Fibroblast of the aortic adventitia (primary cell): Measurements from ENCODE around the gene NRCAM. TPM values are rescaled to one million over a fixed set of nuclear protein-coding genes. Genes with fewer than 3 reads are reported as not detected.
A peak's percentile ranks its signal among the peaks of the same experiment; 100 is the strongest.

Experiments
- DNase-seq: peaks from one replicate; pipeline ENCODE4 v3.0.0-alpha.2; 2010; ENCODE audit warnings: low read depth
- H3K4me3 ChIP-seq: 2 replicates; pipeline ENCODE4 v1.5.1; 2011; ENCODE audit warnings: low read depth, mild to moderate bottlenecking, control low read depth, low read length, moderate library complexity
- total RNA-seq: library from RNA; depleted of rRNA; stranded (reverse); fragments of >200 nt; gene quantifications from 2 replicates; pipeline ENCODE4 v1.2.3, GENCODE V29; 2012; ENCODE audit warnings: low replicate concordance
- TF ChIP-seq, protein P1 (sequence below): IDR thresholded peaks from 2 replicates; pipeline ENCODE4 v1.5.1; 2011; ENCODE audit warnings: mild to moderate bottlenecking, low read length, control low read depth, inconsistent platforms; ENCODE audit not compliant: insufficient read depth

NRCAM gene
- total RNA-seq, 1 donor = 2.3 TPM

DNA sequence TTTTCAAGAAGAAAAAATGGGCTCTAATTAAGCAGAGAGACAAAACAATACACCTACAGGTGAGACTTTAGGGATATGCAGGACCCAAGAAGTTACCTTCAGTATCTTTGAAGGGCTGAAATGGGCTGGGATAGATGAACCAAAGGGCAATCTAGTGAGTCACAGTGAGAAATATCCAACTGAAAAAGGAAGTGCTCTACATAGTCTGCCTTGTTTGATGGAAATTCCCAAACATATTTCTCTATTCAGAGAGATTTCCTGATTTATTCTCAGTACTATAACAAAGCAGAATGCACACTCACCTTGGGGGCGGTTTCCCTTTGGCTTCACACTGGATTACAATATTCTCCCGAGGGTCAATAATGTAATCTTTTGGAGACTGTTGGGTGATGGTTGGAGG, 222.0 kb downstream of the NRCAM start:
- no peak overlapping the region for H3K4me3 ChIP-seq
- peak; percentile 52 for DNase-seq
- TF ChIP-seq, protein P1, sequence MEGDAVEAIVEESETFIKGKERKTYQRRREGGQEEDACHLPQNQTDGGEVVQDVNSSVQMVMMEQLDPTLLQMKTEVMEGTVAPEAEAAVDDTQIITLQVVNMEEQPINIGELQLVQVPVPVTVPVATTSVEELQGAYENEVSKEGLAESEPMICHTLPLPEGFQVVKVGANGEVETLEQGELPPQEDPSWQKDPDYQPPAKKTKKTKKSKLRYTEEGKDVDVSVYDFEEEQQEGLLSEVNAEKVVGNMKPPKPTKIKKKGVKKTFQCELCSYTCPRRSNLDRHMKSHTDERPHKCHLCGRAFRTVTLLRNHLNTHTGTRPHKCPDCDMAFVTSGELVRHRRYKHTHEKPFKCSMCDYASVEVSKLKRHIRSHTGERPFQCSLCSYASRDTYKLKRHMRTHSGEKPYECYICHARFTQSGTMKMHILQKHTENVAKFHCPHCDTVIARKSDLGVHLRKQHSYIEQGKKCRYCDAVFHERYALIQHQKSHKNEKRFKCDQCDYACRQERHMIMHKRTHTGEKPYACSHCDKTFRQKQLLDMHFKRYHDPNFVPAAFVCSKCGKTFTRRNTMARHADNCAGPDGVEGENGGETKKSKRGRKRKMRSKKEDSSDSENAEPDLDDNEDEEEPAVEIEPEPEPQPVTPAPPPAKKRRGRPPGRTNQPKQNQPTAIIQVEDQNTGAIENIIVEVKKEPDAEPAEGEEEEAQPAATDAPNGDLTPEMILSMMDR = no peak

DNA sequence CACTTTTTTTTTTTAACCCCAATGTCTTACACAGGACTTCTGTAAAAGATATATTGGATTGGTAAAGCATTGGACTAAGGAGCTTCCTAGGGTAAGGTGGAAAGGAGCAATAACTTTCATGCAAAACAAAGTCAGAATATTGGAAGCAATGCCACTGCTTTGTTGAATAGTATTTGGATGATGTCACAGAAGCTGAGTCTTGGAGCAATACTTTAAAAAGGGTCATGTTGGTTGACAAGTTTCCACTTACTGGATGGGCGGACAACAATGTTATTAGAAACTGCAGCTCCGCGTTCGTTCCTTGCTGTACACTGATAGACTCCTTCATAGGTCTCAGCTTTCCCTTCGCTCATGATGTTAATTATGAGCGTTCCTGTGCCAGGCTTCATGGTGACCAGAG, 224.2 kb downstream of the NRCAM start:
- TF ChIP-seq, protein P1 = no peak
- no peak for DNase-seq

DNA sequence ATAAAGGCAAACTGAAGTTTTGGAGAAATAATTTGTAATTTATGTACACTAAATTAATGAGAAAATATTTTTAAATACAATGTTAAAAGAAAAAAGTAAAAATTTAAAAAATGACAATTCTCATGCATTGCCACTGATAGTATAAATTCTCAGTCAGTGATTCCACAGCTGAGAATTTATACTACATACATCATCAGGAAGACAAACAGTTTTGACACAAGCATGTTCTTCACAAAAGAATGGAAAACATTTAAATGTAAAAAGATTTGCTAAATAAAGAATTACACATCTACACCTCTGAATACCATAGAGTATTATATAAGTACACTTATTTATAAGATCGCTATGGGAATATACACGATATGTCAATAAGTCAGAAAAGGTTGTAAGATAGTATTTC, 225.0 kb downstream of the NRCAM start:
- no peak for DNase-seq
- H3K4me3 ChIP-seq = no peak overlapping the region
- TF ChIP-seq, protein P1 = no peak

More for the DNA sequence above, 224.2 kb downstream of the NRCAM start:
- H3K4me3 ChIP-seq = no peak overlapping the region

DNA sequence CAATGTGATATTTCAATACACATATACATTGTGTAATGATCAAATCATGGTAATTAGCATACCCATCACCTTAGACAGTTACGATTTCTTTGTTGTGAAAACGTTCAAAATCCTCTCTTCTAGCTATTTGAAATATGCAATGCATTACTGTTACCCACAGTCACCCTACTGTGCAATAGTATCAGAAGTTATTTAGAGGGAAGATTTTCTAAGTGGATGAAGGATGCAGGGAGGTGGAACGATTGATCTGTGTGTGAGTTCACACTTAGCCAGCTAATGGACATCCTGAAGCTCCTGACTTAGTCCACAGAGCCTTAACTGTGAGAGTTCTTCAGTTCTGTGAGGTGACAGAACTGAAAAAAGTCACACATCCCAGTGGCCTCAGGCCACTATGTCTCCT, 228.9 kb downstream of the NRCAM start:
- H3K4me3 ChIP-seq = no peak overlapping the region
- DNase-seq = no peak
- TF ChIP-seq, protein P1 = no peak

DNA sequence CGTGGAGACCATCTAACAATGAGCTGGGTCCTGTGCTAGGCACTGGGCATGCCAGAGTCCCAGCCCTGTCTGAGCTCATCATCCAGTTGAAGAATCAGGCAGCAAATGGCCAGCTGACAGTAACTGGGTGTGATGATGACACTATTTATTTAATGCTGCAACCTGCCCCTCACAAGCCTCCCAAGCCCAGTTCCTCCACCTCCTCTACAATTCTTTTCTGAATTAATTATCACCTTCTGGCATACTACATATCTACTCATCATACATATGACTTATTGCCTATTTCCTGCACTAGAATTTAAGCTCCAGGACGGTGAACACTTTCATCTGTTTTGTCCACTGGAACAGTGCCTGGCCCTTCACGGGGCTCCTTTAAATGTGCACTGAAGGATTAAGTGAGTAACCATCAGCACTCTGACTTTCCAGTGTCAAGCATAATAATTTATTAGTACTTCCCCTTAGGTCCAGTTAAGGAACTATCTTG, 229.4 kb downstream of the NRCAM start:
- TF ChIP-seq, protein P1 = no peak
- DNase-seq = no peak
- H3K4me3 ChIP-seq = no peak overlapping the region

DNA sequence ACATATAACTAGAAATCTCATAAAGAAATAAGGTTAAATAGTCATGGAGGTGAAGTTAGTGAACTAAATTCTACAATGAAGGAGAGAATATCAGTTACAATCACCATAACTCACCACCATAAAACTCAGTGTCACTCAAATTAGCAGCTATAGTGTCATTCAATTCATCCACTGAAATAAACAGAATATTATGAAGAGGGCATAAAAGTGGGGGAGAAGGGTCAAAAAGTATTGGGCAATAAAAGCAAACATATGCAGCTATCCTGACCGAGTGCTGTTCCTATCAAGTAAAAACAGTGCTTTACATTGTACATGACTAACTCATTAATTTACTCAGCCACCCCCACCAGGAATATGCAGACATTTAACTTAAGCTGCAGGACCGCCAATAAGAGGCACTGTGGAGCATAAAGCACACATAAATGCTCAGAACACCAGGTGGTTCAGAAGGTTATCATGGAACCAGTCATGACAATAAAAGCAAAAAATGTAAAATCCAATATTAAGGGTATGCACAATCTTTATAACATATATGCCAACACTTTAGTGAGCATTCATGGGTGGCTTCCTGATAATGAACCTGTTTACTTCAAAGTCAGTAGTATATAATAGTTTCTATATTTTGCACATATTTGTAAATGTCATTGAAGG, 230.6 kb downstream of the NRCAM start:
- TF ChIP-seq, protein P1 = no peak
- no peak for DNase-seq
- H3K4me3 ChIP-seq = no peak overlapping the region

DNA sequence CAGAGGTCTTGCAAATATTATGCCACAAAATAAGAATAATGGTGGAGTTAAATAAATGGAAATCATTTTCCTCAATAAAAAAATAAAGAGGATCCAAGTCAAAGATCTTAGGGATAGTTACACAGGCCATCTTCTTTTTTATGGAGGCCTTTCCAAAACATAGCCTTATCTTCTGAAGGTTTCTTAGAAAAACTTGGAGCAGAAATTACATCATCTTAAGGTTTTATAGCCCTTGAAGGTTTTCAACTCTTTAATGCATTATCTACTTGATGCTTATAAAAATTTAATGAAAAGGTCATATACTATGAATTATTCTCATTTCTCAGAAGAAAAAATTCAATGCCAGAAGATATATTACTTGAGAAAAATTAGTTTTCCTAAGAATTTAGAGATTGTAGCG, 231.8 kb downstream of the NRCAM start:
- TF ChIP-seq, protein P1 = no peak
- H3K4me3 ChIP-seq = no peak overlapping the region
- DNase-seq = no peak
